Vagina (tissue), 2 donors: ENCODE results near the gene ZGPAT.

ENCODE experiments used
- POLR2A ChIP-seq, 2 donors: fragments of 450-650 bp; IDR thresholded peaks; one replicate each; pipeline ENCODE4 v1.6.1; 2017; ENCODE audit warnings: antibody characterized with exemption in 2 of 2, mild to moderate bottlenecking in 2 of 2, moderate library complexity in 2 of 2
- POLR2AphosphoS5 ChIP-seq, 2 donors: sonication (generic); formaldehyde crosslinking; IDR thresholded peaks; one replicate each; pipeline ENCODE4 v1.9.0; 2017; ENCODE audit warnings: antibody characterized with exemption in 2 of 2, mild to moderate bottlenecking in 2 of 2, low read depth in 1 of 2; ENCODE audit not compliant: insufficient read depth in 1 of 2
- TF ChIP-seq, protein P1 (sequence below), 3 experiments: fragments of 450-650 bp in 2 of 3; fragments of 200-600 bp in 1 of 3; sonication (generic) in 1 of 3; IDR thresholded peaks; one replicate each; pipeline ENCODE4 v1.5.1; 2017 to 2019; ENCODE audit warnings: antibody characterized with exemption in 3 of 3, mild to moderate bottlenecking in 2 of 3, moderate library complexity in 2 of 3

DNA sequence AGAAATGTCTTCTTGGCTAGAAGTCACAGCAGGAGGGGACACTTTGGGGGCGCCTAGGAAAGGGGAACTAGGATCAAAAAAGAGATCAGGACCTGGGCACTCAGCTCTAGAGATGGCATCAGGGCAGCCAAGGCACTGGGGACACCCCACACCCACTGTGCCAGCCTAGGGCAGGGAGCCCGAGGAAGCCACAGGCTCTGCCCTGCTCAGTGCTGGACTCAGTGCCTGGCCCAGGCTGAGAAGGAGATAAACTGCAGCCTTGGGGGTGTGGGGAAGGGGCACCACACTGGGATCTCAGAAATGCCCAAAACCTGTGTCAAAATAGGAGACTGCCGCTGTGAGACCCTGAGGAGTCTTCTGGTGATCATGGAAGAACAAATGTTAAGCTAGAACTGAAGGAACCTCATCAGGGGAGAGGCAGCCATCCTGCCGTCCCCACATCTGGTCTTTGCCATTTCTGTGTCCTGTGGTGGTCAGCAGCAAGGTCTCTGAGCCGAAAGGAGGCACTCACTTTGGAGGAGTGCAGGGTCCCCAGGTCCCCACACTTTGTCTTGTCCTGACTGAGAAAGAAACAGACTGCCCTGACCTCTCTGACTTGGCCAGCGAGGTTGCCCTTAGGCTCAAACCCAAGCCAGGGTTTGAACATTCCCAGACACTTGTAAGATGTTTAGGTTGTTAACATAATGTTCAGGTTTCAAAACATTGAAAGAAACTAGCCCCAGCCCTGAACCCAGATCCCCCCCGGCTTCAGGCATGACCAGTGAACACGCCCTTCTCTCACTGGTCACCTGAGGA lies 2.4 kb upstream of the ZGPAT start:
- TF ChIP-seq, protein P1, sequence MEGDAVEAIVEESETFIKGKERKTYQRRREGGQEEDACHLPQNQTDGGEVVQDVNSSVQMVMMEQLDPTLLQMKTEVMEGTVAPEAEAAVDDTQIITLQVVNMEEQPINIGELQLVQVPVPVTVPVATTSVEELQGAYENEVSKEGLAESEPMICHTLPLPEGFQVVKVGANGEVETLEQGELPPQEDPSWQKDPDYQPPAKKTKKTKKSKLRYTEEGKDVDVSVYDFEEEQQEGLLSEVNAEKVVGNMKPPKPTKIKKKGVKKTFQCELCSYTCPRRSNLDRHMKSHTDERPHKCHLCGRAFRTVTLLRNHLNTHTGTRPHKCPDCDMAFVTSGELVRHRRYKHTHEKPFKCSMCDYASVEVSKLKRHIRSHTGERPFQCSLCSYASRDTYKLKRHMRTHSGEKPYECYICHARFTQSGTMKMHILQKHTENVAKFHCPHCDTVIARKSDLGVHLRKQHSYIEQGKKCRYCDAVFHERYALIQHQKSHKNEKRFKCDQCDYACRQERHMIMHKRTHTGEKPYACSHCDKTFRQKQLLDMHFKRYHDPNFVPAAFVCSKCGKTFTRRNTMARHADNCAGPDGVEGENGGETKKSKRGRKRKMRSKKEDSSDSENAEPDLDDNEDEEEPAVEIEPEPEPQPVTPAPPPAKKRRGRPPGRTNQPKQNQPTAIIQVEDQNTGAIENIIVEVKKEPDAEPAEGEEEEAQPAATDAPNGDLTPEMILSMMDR (IDR thresholded peaks at IDR 0.05): no peak
- TF ChIP-seq POLR2AphosphoS5 (IDR thresholded peaks at IDR 0.05; ENCODE audit: insufficient read depth in 1 of 2, low read depth in 1 of 2): no peak
- no peak for TF ChIP-seq POLR2A (IDR thresholded peaks at IDR 0.05)
